GM19025 (cell line): Measurements from ENCODE around the gene FEM1A.
A peak's percentile ranks its signal among the peaks of the same experiment; 100 is the strongest.
"Not testable (repeated sequence)": the region's sequence is repeated elsewhere in the genome, so short reads cannot be mapped to it uniquely, and the experiment has no call there.

ENCODE experiments used
- ATAC-seq: cut with Tn5 transposase; IDR thresholded peaks from one replicate; pipeline ENCODE4 v1.9.1; 2021; ENCODE audit warnings: mild to moderate bottlenecking, low read depth, moderate library complexity; ENCODE audit not compliant: unreplicated experiment

FEM1A gene

DNA sequence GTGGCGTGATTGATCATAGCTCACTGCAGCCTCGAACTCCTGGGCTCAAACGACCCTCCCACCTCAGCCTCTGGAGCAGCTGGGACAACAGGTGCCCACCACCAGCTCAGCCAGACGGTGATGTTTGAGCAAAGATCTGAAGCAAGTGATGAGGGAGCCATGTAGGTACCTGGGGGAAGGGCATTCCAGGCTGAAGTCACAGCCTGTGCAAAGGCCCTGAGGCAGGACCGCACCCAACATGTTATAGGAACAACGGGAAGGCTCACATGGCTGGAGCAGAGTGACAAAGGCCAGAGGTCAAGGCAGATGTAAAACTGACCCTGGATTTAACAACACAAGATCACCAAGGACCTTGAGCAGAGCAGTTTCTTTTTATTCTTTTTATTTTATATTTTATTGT is 14.8 kb downstream of the FEM1A start:
- ATAC-seq: no peak

- ATAC-seq: no peak
Measured at GRCh38 chr19:4807188-4807587, 15.7 kb downstream of the FEM1A start.

- ATAC-seq: no peak
Measured at GRCh38 chr19:4811328-4812131, 20.0 kb downstream of the FEM1A start.

DNA sequence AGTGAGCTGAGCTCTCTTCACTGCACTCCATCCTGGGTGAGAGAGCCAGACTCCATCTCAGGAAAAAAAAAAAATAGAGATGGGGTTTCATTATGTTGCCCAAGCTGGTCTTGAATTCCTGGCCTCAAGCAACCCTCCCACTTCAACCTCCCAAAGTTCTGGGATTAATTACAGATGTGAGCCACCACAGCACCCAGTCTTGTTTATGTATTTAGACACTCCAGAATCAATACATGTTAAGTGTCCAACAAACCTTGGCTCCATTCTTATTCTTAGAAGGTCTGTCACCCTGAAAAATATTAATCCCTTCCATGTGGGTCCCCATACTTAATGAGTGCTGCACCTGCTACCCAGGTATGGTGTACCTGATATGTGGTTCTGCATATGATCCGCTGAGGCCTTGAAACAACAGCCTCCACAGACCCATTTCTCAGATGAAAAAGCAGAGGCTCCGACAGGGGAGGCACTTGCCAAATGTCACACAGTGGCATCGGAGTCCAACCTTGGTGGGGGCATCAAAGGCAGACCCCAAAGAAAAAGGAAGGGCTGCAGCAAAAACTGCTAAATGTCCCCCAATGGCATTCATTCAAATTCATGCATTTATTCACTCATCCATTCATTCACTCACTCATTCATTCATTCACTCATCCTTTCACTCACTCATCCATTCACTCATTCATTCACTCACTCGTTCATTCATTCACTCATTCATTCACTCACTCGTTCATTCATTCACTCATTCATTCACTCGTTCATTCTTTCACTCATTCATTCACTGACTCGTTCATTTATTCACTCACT is 23.3 kb downstream of the FEM1A start:
- no peak for ATAC-seq

- no peak for ATAC-seq
Measured at GRCh38 chr19:4815426-4816201, 24.1 kb downstream of the FEM1A start.

DNA sequence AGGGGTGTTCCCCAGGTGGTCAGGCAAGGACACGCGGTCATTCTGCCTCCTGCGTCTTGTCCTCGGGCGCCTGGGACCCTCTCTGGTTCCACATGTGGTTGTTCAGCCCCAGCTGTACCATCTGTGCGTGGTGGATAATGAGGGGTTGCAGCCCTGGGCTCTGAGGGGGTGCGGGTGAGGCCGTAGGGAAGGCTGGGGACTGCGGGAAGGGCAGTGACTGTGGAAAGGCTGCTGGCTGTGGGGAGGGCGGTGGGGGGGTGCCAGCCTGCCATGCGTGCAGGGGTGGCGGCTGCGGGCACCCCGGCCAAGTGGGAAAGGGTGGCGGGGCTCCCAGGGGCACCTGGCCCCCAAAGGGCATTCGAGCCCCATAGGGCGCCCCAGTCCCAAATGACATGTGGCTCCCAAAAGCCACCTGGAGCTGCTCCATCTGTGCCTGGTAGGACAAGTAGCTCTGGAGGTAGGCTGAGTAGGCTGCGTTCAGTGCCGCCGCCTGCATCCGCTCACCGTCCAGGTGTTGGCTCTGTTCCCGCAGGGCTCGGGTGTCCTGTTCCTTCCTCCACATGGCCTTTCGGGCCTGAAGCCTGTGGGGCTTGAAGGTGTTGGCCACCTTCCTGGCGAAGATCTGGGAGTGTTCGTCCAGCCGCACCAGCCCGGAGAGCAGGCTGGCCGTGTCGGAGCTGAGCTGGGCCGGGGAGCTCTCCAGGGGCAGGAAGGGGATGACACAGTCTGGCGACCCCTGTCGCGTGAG is 24.8 kb downstream of the FEM1A start:
- no peak for ATAC-seq

GRCh38 chr19:4816950-4817278 is 25.4 kb downstream of the FEM1A start:
- ATAC-seq: no peak

DNA sequence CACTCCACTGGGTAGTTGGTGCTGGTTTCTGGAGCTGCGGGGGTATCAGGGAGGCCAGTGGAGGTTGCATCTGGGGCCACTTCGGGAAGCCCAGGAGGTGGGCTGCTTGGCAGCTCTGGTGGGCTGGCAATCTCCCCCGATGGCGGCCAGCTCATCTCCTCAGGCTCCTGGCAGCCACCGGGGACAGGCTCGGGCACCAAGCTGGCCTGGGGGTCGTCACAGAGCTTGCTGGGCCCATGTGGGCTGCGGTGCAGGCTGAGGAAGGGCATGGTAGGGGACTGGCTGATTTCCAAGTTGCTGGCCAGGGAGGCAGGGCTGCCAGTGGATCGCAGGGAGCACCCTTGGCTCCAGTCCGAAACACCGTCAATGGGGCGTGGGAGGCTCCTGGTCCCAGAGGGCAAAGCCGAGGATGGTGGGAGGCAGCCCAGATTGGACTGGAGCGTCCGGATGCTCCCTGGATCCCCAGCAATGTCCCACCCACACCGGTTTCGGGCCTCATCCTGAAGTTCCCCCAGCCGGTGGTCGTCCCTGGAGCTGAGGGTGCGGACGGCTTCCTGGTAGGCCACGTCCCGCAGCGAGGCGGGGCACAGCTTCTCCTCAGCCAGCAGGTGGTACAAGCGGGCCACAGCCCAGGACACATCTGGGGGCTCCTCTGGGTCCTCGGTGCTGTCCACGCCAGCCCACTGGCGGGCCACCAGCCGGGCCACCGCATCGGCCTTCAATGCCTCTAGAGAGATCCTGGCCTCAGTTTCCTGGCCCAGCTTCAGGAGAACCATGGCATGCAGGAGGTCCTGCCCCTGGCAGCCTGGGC is 26.1 kb downstream of the FEM1A start:
- no peak for ATAC-seq

- ATAC-seq: no peak
Measured at GRCh38 chr19:4821265-4821664, 29.7 kb downstream of the FEM1A start.

GRCh38 chr19:4822354-4822753 is 30.8 kb downstream of the FEM1A start:
- ATAC-seq: not testable (repeated sequence)

- no peak for ATAC-seq
Measured at GRCh38 chr19:4823577-4823976, 32.0 kb downstream of the FEM1A start.

GRCh38 chr19:4829001-4829712 is 37.6 kb downstream of the FEM1A start:
- no peak for ATAC-seq

DNA sequence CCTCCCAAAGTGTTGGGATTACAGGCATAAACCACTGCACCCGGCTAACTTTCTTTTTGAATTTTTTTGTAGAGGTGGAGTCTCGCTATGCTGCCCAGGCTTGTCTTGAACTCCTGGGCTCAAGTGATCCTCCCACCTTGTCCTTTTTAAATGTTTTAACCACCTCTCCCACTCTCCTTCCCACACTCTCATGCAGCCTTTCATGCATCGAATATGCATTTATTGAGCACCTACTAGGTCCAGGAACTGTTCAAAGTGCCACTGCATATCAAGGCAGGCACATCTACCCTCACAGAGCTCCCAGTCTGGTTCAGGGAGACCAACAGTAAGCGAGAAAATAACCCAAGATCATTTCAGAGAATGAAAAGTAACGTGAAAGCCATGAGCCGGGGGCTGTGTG is 38.8 kb downstream of the FEM1A start:
- no peak for ATAC-seq

- ATAC-seq: no peak
Measured at GRCh38 chr19:4830768-4831265, 39.3 kb downstream of the FEM1A start.

GRCh38 chr19:4831304-4831978 is 39.9 kb downstream of the FEM1A start, which contains the start of gene TICAM1:
TICAM1 (minus strand) TSS chr19:4831712; CDS start chr19:4818377, 13,335 bp downstream.
- peak; percentile 64 for ATAC-seq

- not testable (repeated sequence) for ATAC-seq
Measured at GRCh38 chr19:4831979-4832340, 40.4 kb downstream of the FEM1A start.

- ATAC-seq: no peak
Measured at GRCh38 chr19:4832776-4833175, 41.2 kb downstream of the FEM1A start.

- ATAC-seq: no peak
Measured at GRCh38 chr19:4839192-4839591, 47.7 kb downstream of the FEM1A start.
